AG09309 (cell line): Measurements from ENCODE around the gene HSD17B2.
"Not testable (repeated sequence)": the region's sequence is repeated elsewhere in the genome, so short reads cannot be mapped to it uniquely, and the experiment has no call there.

Source experiments
- DNase-seq: peaks from one replicate; pipeline ENCODE4 v3.0.0-alpha.2; 2010; ENCODE audit warnings: low read depth
- H3K4me3 ChIP-seq: 2 replicates; pipeline ENCODE4 v1.5.1; 2011; ENCODE audit warnings: mild to moderate bottlenecking, low read depth, low read length, moderate library complexity; ENCODE audit not compliant: control insufficient read depth
- TF ChIP-seq, protein P1 (sequence below): IDR thresholded peaks from 2 replicates; pipeline ENCODE4 v1.5.1; 2011; ENCODE audit warnings: mild to moderate bottlenecking, low read depth, low read length, inconsistent platforms; ENCODE audit not compliant: insufficient read depth, control insufficient read depth; ENCODE audit errors: missing control alignments

The HSD17B2 gene

DNA sequence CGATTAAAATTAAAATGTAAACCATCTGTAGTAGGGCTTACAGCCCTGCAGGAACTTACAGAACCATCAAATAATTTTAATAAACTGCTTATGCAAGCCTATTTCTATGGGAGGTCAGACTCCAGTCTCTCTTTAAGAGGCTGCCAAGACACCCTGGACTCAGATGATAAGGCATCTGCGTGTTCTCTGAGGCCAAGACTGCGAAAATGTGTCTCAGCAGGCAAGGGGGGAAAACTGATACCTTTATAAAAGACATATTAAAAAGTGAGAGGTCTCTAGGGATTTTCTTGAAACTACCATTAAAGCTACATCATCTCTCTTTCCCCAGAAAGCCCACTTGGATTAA lies 102.7 kb downstream of the HSD17B2 start:
- no peak overlapping the region for H3K4me3 ChIP-seq
- no peak for DNase-seq
- TF ChIP-seq, protein P1, sequence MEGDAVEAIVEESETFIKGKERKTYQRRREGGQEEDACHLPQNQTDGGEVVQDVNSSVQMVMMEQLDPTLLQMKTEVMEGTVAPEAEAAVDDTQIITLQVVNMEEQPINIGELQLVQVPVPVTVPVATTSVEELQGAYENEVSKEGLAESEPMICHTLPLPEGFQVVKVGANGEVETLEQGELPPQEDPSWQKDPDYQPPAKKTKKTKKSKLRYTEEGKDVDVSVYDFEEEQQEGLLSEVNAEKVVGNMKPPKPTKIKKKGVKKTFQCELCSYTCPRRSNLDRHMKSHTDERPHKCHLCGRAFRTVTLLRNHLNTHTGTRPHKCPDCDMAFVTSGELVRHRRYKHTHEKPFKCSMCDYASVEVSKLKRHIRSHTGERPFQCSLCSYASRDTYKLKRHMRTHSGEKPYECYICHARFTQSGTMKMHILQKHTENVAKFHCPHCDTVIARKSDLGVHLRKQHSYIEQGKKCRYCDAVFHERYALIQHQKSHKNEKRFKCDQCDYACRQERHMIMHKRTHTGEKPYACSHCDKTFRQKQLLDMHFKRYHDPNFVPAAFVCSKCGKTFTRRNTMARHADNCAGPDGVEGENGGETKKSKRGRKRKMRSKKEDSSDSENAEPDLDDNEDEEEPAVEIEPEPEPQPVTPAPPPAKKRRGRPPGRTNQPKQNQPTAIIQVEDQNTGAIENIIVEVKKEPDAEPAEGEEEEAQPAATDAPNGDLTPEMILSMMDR = no peak

DNA sequence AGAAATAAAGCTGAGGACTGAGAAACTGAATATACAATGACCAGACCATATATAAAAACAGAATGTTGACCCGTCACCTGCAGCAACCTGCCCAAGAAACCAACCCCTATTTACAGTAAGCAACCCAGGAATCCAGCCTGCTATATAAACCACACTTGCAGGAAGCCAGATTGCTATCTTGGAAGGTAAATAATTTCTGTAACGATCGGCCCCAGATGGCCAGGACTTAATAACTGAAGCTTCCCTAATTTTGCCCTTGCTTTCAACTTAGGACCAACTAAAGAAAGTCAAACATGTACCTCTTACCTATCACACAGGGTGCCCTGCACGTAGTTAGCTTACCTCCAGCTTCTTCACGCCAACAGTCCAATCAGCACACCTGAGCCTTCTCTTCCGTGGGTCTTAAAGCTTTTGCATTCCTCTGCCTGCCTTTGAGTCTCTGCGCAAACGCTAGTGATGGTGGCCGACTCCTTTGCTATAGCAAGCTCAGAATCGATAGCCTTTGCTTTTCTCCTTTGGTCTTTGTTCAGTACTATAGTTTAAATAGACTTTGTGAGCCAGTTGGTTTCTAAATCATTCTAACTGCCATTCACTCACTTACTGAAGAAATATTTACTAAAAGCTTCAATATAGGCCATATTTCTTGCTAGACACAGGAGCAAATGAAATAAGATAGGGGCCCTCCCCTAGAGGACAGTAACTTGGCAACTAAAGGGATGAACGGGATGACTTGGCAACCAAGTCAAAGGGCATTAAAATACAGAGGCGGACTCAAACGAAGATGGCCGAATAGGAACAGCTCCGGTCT lies 103.6 kb downstream of the HSD17B2 start:
- TF ChIP-seq, protein P1 = no peak
- no peak overlapping the region for H3K4me3 ChIP-seq
- DNase-seq = no peak

DNA sequence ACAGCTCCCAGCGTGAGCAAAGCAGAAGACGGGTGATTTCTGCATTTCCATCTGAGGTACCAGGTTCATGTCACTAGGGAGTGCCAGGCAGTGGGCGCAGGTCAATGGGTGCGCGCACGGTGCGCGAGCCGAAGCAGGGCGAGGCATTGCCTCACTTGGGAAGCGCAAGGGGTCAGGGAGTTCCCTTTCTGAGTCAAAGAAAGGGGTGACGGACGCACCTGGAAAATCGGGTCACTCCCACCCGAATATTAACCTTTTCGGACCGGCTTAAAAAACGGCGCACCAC lies 104.2 kb downstream of the HSD17B2 start:
- DNase-seq, H3K4me3 ChIP-seq: not testable (repeated sequence)

DNA sequence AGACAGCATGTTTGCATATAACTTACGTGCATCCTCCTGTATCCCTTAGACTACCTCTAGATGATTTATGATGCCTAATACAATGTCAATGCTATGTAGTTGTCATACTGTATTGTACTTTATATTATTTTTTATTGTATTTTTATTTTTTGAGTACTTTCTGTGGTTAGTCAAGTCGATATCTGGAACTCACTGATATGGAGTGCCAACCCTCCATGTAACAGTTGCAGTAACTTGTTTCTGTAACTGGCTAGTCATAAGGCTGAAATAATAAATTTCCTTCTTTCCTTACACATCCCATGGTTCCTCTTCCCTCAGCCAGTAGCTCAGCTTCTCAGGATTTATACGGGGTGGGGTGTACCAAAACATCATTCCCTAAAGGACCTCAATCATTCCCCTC lies 111.5 kb downstream of the HSD17B2 start:
- no peak overlapping the region for H3K4me3 ChIP-seq
- DNase-seq = no peak
- TF ChIP-seq, protein P1 = no peak

DNA sequence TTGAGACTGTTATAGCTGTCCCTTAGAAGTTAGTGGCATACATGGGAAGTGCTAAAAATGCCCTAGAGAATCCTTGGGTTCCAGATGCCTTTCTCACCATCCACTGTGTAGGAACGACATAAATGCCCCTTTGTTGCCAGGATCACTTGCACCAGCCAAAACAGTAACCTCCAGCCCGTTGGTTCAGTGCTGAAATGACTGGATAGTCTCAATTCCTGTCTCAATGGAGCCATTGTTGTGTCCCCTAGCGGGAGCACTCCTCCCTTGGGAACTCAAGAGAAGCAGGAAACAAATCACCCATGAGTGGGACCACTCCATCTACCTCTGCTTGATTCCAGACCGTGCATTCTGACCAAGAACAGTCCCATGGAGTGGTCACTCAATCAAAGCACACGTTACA lies 111.9 kb downstream of the HSD17B2 start:
- no peak overlapping the region for H3K4me3 ChIP-seq
- TF ChIP-seq, protein P1 = no peak
- DNase-seq = no peak

DNA sequence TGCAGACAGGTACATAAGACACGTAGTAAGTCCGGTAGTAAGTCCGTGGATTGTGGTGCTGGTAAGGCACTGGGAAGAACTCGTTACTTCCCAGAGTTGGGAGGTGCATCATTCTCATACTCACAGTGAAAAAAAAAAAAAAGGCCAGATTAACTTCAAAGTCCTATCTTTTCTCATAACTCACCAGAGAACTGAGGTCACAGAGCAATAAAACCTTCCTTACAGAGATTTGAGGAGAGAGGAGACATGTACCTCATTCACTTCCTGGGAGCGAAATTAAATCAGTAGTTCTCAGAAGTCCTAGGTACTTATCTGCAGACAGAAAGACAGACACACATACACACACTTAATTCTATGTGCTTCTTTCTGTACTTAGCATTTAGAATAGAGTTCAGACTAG lies 112.5 kb downstream of the HSD17B2 start:
- no peak for DNase-seq
- no peak overlapping the region for H3K4me3 ChIP-seq
- TF ChIP-seq, protein P1 = no peak
